Memory B cell (primary cell): Measurements from ENCODE around the gene GART.

Experiments
- ATAC-seq: fragments of 150-1000 bp; cut with Tn5 transposase; 2 replicates; pipeline ENCODE4 v1.10.0; 2021; ENCODE audit warnings: low read depth, mild to moderate bottlenecking, moderate library complexity
- DNase-seq, 2 donors: peaks; one replicate each; pipeline ENCODE4 v3.0.0; 2022; ENCODE audit warnings: low spot score in 2 of 2
- H3K27ac Mint-ChIP-seq: one replicate; pipeline ENCODE4 v1.8.0; 2022; ENCODE audit warnings: mild to moderate bottlenecking, moderate library complexity, mixed read lengths
- H3K27me3 Mint-ChIP-seq: one replicate; pipeline ENCODE4 v1.8.0; 2022; ENCODE audit warnings: mixed read lengths
- H3K36me3 Mint-ChIP-seq: one replicate; pipeline ENCODE4 v1.8.0; 2022; ENCODE audit warnings: mild to moderate bottlenecking, mixed read lengths
- H3K4me1 Mint-ChIP-seq: one replicate; pipeline ENCODE4 v1.8.0; 2022; ENCODE audit warnings: mixed read lengths
- H3K4me3 Mint-ChIP-seq: one replicate; pipeline ENCODE4 v1.8.0; 2022; ENCODE audit warnings: mild to moderate bottlenecking, moderate library complexity, mixed read lengths
- H3K9me3 Mint-ChIP-seq: one replicate; pipeline ENCODE4 v1.8.0; 2022; ENCODE audit warnings: mixed read lengths

GART gene

DNA sequence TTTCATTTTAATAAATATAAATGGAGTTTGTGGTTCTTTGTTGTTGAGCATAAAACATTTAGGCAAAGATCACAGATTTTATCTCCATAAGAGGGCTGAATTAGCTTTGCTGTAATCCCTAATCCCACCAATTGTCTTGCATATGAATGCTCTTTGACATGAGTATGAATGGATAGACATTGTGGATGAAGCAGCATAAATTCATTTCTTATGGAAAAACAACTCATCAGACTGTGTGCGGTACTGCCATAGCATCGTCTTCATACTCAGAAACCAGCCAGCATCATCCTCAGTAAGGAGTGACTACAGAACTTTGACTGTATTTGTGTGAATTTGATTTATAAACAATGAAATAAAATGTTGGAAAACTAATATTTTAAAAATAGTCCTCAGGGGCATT lies 20.5 kb upstream of the GART start:
- ATAC-seq, result no peak
- peaks cover 32% of the 10 kb centered on the region for H3K36me3 Mint-ChIP-seq
- peaks cover 10% of the 10 kb centered on the region for H3K4me1 Mint-ChIP-seq
- H3K27ac Mint-ChIP-seq, result peak overlapping the region; percentile 58
- no peak for DNase-seq
- no peaks in the 10 kb centered on the region for H3K27me3 Mint-ChIP-seq
- no peaks in the 10 kb centered on the region for H3K9me3 Mint-ChIP-seq
- no peak overlapping the region for H3K4me3 Mint-ChIP-seq

DNA sequence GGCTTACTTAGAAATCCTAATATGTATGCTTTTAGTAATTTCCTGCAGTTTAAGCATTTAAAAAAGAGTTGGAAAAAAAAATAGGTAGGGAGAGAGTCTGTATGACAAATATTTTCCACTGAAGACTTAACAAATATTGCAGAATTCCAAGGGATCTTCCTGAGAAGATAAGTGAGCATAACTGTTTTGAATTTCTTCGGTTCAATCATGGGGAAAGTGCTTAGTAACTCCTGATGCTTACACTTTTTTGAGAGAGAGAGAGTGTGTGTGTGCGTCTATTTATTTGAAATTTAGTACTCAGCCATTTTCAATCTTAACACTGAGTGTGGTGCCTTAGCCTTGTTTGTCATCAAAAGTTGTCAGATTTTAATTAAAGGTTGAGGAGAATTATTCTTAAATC lies 19.5 kb upstream of the GART start:
- Mint-ChIP-seq H3K4me1 (peaks cover 14% of the 10 kb centered on the region), H3K27ac (peak overlapping the region; percentile 19), H3K36me3 (peaks cover 42% of the 10 kb centered on the region), H3K9me3 (no peaks in the 10 kb centered on the region), H3K4me3 (no peak overlapping the region), H3K27me3 (no peaks in the 10 kb centered on the region)
- ATAC-seq (no peak), DNase-seq (no peak)

DNA sequence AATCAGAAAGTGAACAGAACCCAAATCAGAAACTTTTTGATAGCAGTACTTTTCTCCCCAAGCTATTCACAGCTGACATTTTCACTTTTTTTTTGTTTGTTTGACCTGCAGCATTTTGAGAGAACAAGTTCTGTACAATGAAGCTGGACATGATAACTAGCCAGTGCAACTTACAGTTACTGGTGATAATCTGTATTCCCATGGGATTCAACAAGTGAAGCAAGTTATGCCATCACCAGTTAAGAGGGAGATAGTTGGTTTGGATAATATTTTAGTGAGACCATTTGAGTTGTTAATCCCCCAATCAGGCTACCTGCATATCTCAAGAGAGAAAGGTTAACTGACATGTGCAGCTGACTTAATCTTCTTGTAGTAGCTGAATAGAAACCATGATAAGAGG lies 19.0 kb upstream of the GART start:
- peaks cover 46% of the 10 kb centered on the region for H3K36me3 Mint-ChIP-seq
- peak overlapping the region; percentile 19 for H3K27ac Mint-ChIP-seq
- H3K9me3 Mint-ChIP-seq, result no peaks in the 10 kb centered on the region
- peaks cover 17% of the 10 kb centered on the region for H3K4me1 Mint-ChIP-seq
- H3K4me3 Mint-ChIP-seq, result no peak overlapping the region
- H3K27me3 Mint-ChIP-seq, result no peaks in the 10 kb centered on the region
- ATAC-seq (no peak), DNase-seq (no peak)

DNA sequence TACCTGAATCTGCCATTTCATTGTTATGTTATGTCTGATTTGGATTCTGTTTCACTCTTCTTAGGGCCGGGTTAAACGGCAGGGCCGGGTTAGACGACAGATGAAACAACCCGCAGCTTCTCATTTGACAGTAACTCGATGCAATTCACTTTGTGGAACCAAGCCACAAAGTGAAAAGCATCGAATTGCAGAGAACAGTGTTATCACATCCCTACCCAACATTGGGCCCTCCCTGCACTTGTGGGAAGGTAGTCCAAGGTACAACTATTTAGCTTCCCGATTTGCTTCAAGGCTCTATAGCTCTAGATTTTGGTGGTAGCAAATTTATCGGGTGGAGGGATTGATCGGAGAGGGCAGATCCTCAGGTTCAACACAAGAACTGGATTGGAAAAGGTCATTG lies 17.9 kb upstream of the GART start:
- DNase-seq (no peak), ATAC-seq (no peak)
- Mint-ChIP-seq H3K4me3 (no peak overlapping the region), H3K27ac (peak overlapping the region; percentile 69), H3K27me3 (no peaks in the 10 kb centered on the region), H3K36me3 (peaks cover 49% of the 10 kb centered on the region), H3K9me3 (no peaks in the 10 kb centered on the region), H3K4me1 (peaks cover 20% of the 10 kb centered on the region)

DNA sequence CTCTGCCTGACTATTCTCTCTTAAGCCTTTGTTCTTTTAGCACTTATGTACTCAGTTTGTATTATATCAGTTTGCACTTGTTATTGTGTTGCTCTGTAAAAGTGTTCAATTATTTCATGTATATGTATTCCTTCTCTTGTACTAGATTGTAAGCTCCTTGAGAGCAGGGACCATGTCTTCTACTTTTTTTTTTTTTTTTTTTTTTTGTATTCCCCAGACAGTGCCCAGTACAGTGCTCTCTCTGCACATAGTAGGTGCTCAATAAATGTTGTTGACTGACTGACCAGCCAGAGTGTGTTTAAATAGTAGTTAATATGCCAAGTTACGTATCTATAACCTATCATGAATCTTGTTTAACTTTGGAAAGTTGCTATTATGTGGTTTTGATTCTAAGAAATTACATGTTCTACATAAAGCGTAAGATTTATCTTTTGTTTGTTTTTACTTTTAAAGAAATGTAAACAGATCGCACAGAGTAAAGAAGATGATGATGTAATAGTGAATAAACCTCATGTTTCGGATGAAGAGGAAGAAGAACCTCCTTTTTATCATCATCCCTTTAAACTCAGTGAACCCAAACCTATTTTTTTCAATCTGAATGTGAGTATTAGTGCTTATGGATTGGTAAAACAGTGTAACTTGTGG lies 17.0 kb upstream of the GART start:
- Mint-ChIP-seq H3K4me3 (no peak overlapping the region), H3K9me3 (no peaks in the 10 kb centered on the region), H3K27me3 (no peaks in the 10 kb centered on the region), H3K4me1 (peaks cover 24% of the 10 kb centered on the region), H3K36me3 (peaks cover 57% of the 10 kb centered on the region), H3K27ac (peak overlapping the region; percentile 26)
- ATAC-seq (no peak), DNase-seq (no peak)

DNA sequence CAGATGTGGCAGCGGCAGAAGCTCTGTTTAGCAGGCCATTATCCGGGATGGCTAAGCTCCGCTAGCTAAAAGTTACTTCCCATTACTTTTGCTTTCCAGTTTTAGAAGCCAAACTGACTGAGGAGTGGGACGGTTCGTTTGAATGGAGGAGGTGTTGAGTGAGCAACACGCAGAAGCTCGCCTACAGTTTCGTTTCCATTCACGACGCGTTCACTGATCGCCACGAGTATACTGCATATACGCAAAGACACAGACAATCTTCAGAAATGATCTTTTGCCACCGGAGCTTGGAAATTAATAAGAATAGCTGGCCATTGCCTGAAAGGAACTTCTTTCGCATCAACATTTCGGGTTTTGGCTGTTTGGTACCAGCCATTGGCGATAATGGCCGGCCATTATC lies 15.5 kb upstream of the GART start:
- no peak for ATAC-seq

DNA sequence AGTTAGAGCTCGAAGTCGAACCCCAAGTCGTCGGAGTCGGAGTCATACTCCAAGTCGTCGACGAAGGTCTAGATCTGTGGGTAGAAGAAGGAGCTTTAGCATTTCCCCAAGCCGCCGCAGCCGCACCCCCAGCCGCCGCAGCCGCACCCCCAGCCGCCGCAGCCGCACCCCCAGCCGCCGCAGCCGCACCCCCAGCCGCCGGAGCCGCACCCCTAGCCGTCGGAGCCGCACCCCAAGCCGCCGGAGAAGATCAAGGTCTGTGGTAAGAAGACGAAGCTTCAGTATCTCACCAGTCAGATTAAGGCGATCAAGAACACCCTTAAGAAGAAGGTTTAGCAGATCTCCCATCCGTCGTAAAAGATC lies 13.0 kb upstream of the GART start:
- Mint-ChIP-seq H3K36me3 (peaks cover 57% of the 10 kb centered on the region), H3K4me3 (no peak overlapping the region), H3K4me1 (peaks cover 23% of the 10 kb centered on the region), H3K27ac (peak overlapping the region; percentile 14), H3K27me3 (no peaks in the 10 kb centered on the region), H3K9me3 (no peaks in the 10 kb centered on the region)
- DNase-seq (no peak), ATAC-seq (no peak)

More for the DNA sequence above, 15.5 kb upstream of the GART start:
- Mint-ChIP-seq H3K9me3 (no peaks in the 10 kb centered on the region), H3K27me3 (no peaks in the 10 kb centered on the region), H3K4me3 (no peak overlapping the region), H3K36me3 (peaks cover 63% of the 10 kb centered on the region), H3K27ac (no peak overlapping the region), H3K4me1 (peaks cover 28% of the 10 kb centered on the region)
- no peak for DNase-seq

DNA sequence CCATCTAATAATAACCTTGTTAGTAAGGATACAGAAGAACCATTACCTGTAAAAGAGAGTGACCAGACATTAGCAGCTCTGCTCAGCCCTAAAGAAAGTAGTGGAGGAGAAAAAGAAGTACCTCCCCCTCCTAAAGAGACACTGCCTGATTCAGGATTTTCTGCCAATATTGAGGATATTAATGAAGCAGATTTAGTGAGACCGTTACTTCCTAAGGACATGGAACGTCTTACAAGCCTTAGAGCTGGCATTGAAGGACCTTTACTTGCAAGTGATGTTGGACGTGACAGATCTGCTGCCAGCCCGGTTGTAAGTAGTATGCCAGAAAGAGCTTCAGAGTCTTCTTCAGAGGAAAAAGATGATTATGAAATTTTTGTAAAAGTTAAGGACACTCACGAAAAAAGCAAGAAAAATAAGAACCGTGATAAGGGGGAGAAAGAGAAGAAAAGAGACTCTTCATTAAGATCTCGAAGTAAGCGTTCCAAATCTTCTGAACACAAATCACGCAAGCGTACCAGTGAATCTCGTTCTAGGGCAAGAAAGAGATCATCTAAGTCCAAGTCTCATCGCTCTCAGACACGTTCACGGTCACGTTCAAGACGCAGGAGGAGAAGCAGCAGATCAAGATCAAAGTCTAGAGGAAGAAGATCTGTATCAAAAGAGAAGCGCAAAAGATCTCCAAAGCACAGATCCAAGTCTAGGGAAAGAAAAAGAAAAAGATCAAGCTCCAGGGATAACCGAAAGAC lies 12.5 kb upstream of the GART start:
- DNase-seq (no peak), ATAC-seq (no peak)
- no peak overlapping the region for H3K4me3 Mint-ChIP-seq
- H3K27ac Mint-ChIP-seq, result peak overlapping the region; percentile 14
- H3K9me3 Mint-ChIP-seq, result no peaks in the 10 kb centered on the region
- peaks cover 59% of the 10 kb centered on the region for H3K36me3 Mint-ChIP-seq
- no peaks in the 10 kb centered on the region for H3K27me3 Mint-ChIP-seq
- peaks cover 26% of the 10 kb centered on the region for H3K4me1 Mint-ChIP-seq

DNA sequence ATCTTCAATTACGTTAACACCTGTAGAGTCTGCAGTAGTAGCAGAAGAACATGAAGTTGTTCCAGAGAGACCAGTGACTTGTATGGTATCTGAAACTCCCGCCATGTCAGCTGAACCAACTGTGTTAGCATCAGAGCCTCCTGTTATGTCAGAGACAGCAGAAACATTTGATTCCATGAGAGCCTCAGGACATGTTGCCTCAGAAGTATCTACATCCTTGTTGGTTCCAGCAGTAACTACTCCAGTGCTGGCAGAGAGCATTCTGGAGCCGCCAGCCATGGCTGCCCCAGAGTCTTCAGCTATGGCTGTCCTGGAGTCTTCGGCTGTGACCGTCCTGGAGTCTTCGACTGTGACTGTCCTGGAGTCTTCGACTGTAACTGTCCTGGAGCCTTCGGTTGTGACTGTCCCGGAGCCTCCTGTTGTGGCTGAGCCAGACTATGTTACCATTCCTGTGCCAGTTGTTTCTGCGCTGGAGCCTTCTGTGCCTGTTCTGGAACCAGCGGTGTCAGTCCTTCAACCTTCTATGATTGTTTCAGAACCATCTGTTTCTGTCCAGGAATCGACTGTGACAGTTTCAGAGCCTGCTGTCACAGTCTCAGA lies 11.2 kb upstream of the GART start:
- H3K36me3 Mint-ChIP-seq, result peaks cover 54% of the 10 kb centered on the region
- peak overlapping the region; percentile 65 for H3K27ac Mint-ChIP-seq
- no peak overlapping the region for H3K4me3 Mint-ChIP-seq
- ATAC-seq, result no peak
- no peaks in the 10 kb centered on the region for H3K9me3 Mint-ChIP-seq
- DNase-seq, result no peak
- no peaks in the 10 kb centered on the region for H3K27me3 Mint-ChIP-seq
- H3K4me1 Mint-ChIP-seq, result peaks cover 25% of the 10 kb centered on the region

DNA sequence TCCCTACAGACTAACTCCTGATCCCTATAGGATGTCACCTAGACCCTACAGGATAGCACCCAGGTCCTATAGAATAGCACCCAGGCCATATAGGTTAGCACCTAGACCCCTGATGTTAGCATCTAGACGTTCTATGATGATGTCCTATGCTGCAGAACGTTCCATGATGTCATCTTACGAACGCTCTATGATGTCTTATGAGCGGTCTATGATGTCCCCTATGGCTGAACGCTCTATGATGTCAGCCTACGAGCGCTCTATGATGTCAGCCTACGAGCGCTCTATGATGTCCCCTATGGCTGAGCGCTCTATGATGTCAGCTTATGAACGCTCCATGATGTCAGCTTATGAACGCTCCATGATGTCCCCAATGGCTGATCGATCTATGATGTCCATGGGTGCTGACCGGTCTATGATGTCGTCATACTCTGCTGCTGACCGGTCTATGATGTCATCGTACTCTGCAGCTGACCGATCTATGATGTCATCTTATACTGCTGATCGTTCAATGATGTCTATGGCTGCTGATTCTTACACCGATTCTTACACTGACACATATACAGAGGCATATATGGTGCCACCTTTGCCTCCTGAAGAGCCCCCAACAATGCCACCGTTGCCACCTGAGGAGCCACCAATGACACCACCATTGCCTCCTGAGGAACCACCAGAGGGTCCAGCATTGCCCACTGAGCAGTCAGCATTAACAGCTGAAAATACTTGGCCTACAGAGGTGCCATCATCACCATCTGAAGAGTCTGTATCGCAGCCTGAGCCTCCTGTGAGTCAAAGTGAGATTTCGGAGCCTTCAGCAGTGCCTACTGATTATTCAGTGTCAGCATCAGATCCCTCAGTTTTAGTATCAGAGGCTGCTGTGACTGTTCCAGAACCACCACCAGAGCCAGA lies 10.4 kb upstream of the GART start:
- H3K9me3 Mint-ChIP-seq, result no peaks in the 10 kb centered on the region
- no peak for DNase-seq
- peaks cover 25% of the 10 kb centered on the region for H3K4me1 Mint-ChIP-seq

DNA sequence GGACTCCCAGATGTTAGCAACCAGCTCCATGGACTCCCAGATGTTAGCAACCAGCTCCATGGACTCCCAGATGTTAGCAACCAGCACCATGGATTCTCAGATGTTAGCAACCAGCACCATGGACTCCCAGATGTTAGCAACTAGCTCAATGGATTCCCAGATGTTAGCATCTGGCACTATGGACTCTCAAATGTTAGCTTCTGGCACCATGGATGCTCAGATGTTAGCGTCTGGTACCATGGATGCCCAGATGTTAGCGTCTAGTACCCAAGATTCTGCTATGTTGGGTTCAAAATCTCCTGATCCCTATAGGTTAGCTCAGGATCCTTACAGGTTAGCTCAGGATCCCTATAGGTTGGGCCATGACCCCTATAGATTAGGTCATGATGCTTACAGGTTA lies 9.7 kb upstream of the GART start:
- DNase-seq (no peak), ATAC-seq (no peak)
- H3K36me3 Mint-ChIP-seq, result peaks cover 42% of the 10 kb centered on the region
- H3K9me3 Mint-ChIP-seq, result no peaks in the 10 kb centered on the region
- H3K4me1 Mint-ChIP-seq, result peaks cover 24% of the 10 kb centered on the region
- H3K4me3 Mint-ChIP-seq, result no peak overlapping the region
- no peaks in the 10 kb centered on the region for H3K27me3 Mint-ChIP-seq
- H3K27ac Mint-ChIP-seq, result no peak overlapping the region

More for the DNA sequence above, 10.4 kb upstream of the GART start:
- Mint-ChIP-seq H3K4me3 (no peak overlapping the region), H3K27ac (peak overlapping the region; percentile 65), H3K27me3 (no peaks in the 10 kb centered on the region), H3K36me3 (peaks cover 49% of the 10 kb centered on the region)
- ATAC-seq, result peak; percentile 18

DNA sequence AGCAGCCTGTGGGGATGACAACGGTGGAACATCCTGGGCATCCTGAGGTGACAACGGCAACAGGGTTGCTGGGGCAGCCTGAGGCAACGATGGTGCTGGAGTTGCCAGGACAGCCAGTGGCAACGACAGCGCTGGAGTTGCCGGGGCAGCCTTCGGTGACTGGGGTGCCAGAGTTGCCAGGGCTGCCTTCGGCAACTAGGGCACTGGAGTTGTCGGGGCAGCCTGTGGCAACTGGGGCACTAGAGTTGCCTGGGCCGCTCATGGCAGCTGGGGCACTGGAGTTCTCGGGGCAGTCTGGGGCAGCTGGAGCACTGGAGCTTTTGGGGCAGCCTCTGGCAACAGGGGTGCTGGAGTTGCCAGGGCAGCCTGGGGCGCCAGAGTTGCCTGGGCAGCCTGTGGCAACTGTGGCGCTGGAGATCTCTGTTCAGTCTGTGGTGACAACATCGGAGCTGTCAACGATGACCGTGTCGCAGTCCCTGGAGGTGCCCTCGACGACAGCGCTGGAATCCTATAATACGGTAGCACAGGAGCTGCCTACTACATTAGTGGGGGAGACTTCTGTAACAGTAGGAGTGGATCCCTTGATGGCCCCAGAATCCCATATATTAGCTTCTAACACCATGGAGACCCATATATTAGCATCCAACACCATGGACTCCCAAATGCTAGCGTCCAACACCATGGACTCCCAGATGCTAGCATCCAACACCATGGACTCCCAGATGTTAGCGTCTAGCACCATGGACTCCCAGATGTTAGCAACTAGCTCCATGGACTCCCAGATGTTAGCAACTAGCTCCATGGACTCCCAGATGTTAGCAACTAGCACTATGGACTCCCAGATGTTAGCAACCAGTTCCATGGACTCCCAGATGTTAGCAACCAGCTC lies 9.1 kb upstream of the GART start:
- H3K4me1 Mint-ChIP-seq, result peaks cover 21% of the 10 kb centered on the region
- no peak overlapping the region for H3K4me3 Mint-ChIP-seq
- H3K27ac Mint-ChIP-seq, result no peak overlapping the region
- H3K27me3 Mint-ChIP-seq, result no peaks in the 10 kb centered on the region
- H3K36me3 Mint-ChIP-seq, result peaks cover 38% of the 10 kb centered on the region
- no peak for DNase-seq
- ATAC-seq, result peak; percentile 4
- no peaks in the 10 kb centered on the region for H3K9me3 Mint-ChIP-seq
